Parathyroid adenoma (tissue), 2 donors: ENCODE data around the gene SPATA7.

ENCODE experiments used
- H2AFZ ChIP-seq: fragments of 300-600 bp; sonication (generic); one replicate; pipeline ENCODE4 v1.7.0; 2017; ENCODE audit warnings: antibody characterized with exemption, mild to moderate bottlenecking
- H3K27ac ChIP-seq: fragments of 300-600 bp; sonication (generic); one replicate; pipeline ENCODE4 v1.7.0; 2017
- H3K27me3 ChIP-seq: fragments of 300-600 bp; sonication (generic); one replicate; pipeline ENCODE4 v1.7.0; 2017; ENCODE audit warnings: low read length; ENCODE audit not compliant: control insufficient read depth, insufficient read depth
- H3K36me3 ChIP-seq: fragments of 300-600 bp; sonication (generic); one replicate; pipeline ENCODE4 v1.7.0; 2017; ENCODE audit warnings: low read length; ENCODE audit not compliant: control insufficient read depth, insufficient read depth
- H3K4me1 ChIP-seq: fragments of 300-600 bp; sonication (generic); one replicate; pipeline ENCODE4 v1.7.0; 2017; ENCODE audit warnings: control low read depth
- H3K4me2 ChIP-seq: fragments of 300-600 bp; sonication (generic); one replicate; pipeline ENCODE4 v1.7.0; 2017; ENCODE audit warnings: low read length
- H3K4me3 ChIP-seq: fragments of 300-600 bp; sonication (generic); one replicate; pipeline ENCODE4 v1.7.0; 2017; ENCODE audit warnings: low read depth, low read length
- H3K79me2 ChIP-seq: fragments of 300-600 bp; sonication (generic); one replicate; pipeline ENCODE4 v1.7.0; 2017; ENCODE audit warnings: control low read depth
- H3K9ac ChIP-seq: fragments of 300-600 bp; sonication (generic); one replicate; pipeline ENCODE4 v1.7.0; 2017; ENCODE audit warnings: mild to moderate bottlenecking
- H3K9me3 ChIP-seq: fragments of 300-600 bp; sonication (generic); one replicate; pipeline ENCODE4 v1.7.0; 2017; ENCODE audit warnings: low read length; ENCODE audit not compliant: control insufficient read depth
- TF ChIP-seq, protein P1 (sequence below): fragments of 300-600 bp; sonication (generic); IDR thresholded peaks from one replicate; pipeline ENCODE4 v1.7.0; 2017; ENCODE audit warnings: antibody characterized with exemption, mild to moderate bottlenecking
- donor health status: primary hyperparathyroidism.

The SPATA7 gene

GRCh38 chr14:88348546-88348945 lies 36.9 kb upstream of the SPATA7 start:
- no peak overlapping the region for H3K9ac ChIP-seq
- no peaks in the 10 kb centered on the region for H3K27me3 ChIP-seq
- no peak overlapping the region for H3K4me2 ChIP-seq
- H3K4me3 ChIP-seq = no peak overlapping the region
- H3K9me3 ChIP-seq = no peaks in the 10 kb centered on the region
- H2AFZ ChIP-seq = no peak overlapping the region
- H3K36me3 ChIP-seq = no peaks in the 10 kb centered on the region
- TF ChIP-seq, protein P1, sequence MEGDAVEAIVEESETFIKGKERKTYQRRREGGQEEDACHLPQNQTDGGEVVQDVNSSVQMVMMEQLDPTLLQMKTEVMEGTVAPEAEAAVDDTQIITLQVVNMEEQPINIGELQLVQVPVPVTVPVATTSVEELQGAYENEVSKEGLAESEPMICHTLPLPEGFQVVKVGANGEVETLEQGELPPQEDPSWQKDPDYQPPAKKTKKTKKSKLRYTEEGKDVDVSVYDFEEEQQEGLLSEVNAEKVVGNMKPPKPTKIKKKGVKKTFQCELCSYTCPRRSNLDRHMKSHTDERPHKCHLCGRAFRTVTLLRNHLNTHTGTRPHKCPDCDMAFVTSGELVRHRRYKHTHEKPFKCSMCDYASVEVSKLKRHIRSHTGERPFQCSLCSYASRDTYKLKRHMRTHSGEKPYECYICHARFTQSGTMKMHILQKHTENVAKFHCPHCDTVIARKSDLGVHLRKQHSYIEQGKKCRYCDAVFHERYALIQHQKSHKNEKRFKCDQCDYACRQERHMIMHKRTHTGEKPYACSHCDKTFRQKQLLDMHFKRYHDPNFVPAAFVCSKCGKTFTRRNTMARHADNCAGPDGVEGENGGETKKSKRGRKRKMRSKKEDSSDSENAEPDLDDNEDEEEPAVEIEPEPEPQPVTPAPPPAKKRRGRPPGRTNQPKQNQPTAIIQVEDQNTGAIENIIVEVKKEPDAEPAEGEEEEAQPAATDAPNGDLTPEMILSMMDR = no peak
- no peaks in the 10 kb centered on the region for H3K4me1 ChIP-seq
- H3K79me2 ChIP-seq = no peaks in the 10 kb centered on the region
- H3K27ac ChIP-seq = no peak overlapping the region

GRCh38 chr14:88351966-88352691 lies 33.3 kb upstream of the SPATA7 start:
- TF ChIP-seq, protein P1 = no peak
- Histone ChIP-seq H3K4me1 (no peaks in the 10 kb centered on the region), H2AFZ (no peak overlapping the region), H3K9ac (no peak overlapping the region), H3K27me3 (no peaks in the 10 kb centered on the region), H3K79me2 (no peaks in the 10 kb centered on the region), H3K9me3 (no peaks in the 10 kb centered on the region), H3K36me3 (no peaks in the 10 kb centered on the region), H3K4me3 (no peak overlapping the region), H3K4me2 (no peak overlapping the region), H3K27ac (no peak overlapping the region)

DNA sequence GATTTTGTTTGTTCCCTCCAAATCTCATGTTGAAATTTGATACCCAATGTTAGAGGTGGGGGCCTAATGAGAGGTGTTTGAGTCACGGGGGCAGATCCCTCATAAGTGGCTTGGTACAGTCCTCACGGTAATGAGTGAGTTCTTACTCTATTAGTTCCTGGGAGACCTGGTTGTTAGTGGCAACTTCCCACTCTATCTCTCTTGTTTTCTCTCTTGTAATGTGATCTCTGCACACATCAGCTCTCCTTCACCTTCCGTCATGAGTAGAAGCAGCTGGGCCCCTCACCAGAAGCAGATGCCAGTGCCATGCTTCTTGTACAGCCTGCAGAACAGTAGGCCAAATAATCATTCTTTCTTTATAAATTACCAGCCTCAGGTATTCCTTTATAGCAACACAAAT lies 32.8 kb upstream of the SPATA7 start:
- Histone ChIP-seq H3K27ac (no peak overlapping the region), H3K9me3 (no peaks in the 10 kb centered on the region), H3K79me2 (no peaks in the 10 kb centered on the region), H3K4me1 (no peaks in the 10 kb centered on the region), H3K27me3 (no peaks in the 10 kb centered on the region), H3K4me2 (no peak overlapping the region), H3K4me3 (no peak overlapping the region), H3K36me3 (no peaks in the 10 kb centered on the region), H3K9ac (no peak overlapping the region), H2AFZ (no peak overlapping the region)
- TF ChIP-seq, protein P1 = no peak

GRCh38 chr14:88354358-88354757 lies 31.1 kb upstream of the SPATA7 start:
- Histone ChIP-seq H3K79me2 (no peaks in the 10 kb centered on the region), H3K9ac (no peak overlapping the region), H3K4me1 (no peaks in the 10 kb centered on the region), H3K4me2 (no peak overlapping the region), H2AFZ (no peak overlapping the region), H3K27me3 (no peaks in the 10 kb centered on the region), H3K36me3 (no peaks in the 10 kb centered on the region), H3K27ac (no peak overlapping the region), H3K4me3 (no peak overlapping the region), H3K9me3 (no peaks in the 10 kb centered on the region)
- TF ChIP-seq, protein P1 = no peak

DNA sequence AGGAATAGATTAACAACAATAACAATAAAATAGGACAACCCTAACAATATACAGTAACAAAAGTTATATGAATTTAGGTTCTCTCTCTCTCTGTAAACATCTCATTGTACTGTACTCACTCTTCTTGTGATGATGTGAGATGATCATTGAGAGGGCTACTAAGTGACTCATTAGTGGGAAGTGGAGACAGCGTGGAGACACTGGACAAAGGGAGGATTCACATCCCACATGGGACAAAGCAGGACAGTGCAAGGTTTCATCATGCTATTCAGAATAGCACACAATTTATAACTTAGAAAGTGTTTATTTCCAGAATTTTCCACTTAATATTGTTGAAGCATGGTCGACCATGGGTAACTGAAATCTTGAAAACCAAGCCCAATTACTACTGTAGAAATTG lies 26.0 kb upstream of the SPATA7 start:
- TF ChIP-seq, protein P1 = no peak
- Histone ChIP-seq H2AFZ (no peak overlapping the region), H3K27me3 (no peaks in the 10 kb centered on the region), H3K27ac (no peak overlapping the region), H3K79me2 (no peaks in the 10 kb centered on the region), H3K4me2 (no peak overlapping the region), H3K36me3 (no peaks in the 10 kb centered on the region), H3K9ac (no peak overlapping the region), H3K4me1 (no peaks in the 10 kb centered on the region), H3K4me3 (no peak overlapping the region), H3K9me3 (no peaks in the 10 kb centered on the region)
